ENCODE measurements around the gene SVOPL. TPM values are rescaled to one million over a fixed set of nuclear protein-coding genes. Genes with fewer than 3 reads are reported as not detected.

Gene SVOPL
- total RNA-seq, 1 experiment from 2014 or later, result 1.1 TPM

- peaks cover 0 to 3% of the 10 kb centered on the region in 2 experiments; a peak in 1 of 4 replicates for H3K4me1 Mint-ChIP-seq
- H3T11ph ChIP-seq (ENCODE audit: low read length), result no peak overlapping the region
- no peaks in the 10 kb centered on the region for H3K23me2 ChIP-seq (ENCODE audit: insufficient read length, low read depth, low read length, poor library complexity, severe bottlenecking)
- no peak overlapping the region for H2AK5ac ChIP-seq (ENCODE audit: insufficient read length, low read length)
- no peaks in the 10 kb centered on the region for H4K20me1 ChIP-seq (ENCODE audit: control insufficient read depth, insufficient read depth, insufficient read length)
- WGBS (ENCODE audit: extremely low coverage, insufficient read length, low lambda C conversion rate), result no CpG with 5 or more reads among the region's 4 CpGs
- no peak overlapping the region for H2BK5ac ChIP-seq (ENCODE audit: insufficient read length, low read length)
- H3K27me3 Mint-ChIP-seq (ENCODE audit: low read depth), result peaks cover 5% of the 10 kb centered on the region; the same call in 1 of the 2 replicates
- H4K91ac ChIP-seq (ENCODE audit: insufficient read length, low read depth, low read length), result no peak overlapping the region
- H4K5ac ChIP-seq (ENCODE audit: insufficient read length, low read depth, low read length), result no peak overlapping the region
- H3K36me3 Mint-ChIP-seq (ENCODE audit: insufficient read depth in 1 of 3, low read depth in 3 of 3), result peaks cover 96 to 99% (median 98%) of the 10 kb centered on the region in 3 experiments
- no peaks in the 10 kb centered on the region for H3K79me2 ChIP-seq (ENCODE audit: insufficient read depth, low read length)
- no peak overlapping the region for H3K27ac ChIP-seq (ENCODE audit: insufficient read length, low read depth, low read length)
- no peak overlapping the region for H2BK15ac ChIP-seq (ENCODE audit: low read depth, low read length)
- H2BK20ac ChIP-seq (ENCODE audit: low read depth, low read length, poor library complexity, severe bottlenecking), result no peak overlapping the region
- no peak overlapping the region for H4K8ac ChIP-seq (replicated peaks; ENCODE audit: insufficient read length, low read depth, low read length)
- H3K79me1 ChIP-seq (ENCODE audit: insufficient read depth, low read depth, low read length, poor library complexity, severe bottlenecking), result peaks cover 7% of the 10 kb centered on the region
- no peak overlapping the region for H3K9ac ChIP-seq (ENCODE audit: extremely low read depth, insufficient read length, low read length)
- DNase-seq, result no peak
- no peak overlapping the region for H3K4me3 Mint-ChIP-seq
- H3K4me1 ChIP-seq (ENCODE audit: insufficient read depth, low read length), result no peaks in the 10 kb centered on the region
- no peak for TF ChIP-seq CTCF (conservative IDR thresholded peaks at IDR 0.05)
- H3K9me3 Mint-ChIP-seq, result peaks cover 27 to 34% of the 10 kb centered on the region in 2 experiments
- H2BK120ac ChIP-seq (ENCODE audit: low read depth, low read length, poor library complexity, severe bottlenecking), result no peak overlapping the region
- H3K14ac ChIP-seq (ENCODE audit: insufficient read depth, low read length), result no peak overlapping the region
- H2AFZ ChIP-seq (ENCODE audit: low read length), result no peak overlapping the region
- peaks cover 34% of the 10 kb centered on the region for H3K9me3 ChIP-seq (ENCODE audit: control insufficient read depth, low read depth, low read length)
- no peak overlapping the region for H3K18ac ChIP-seq (ENCODE audit: insufficient read length, low read depth, low read length)
- H3K23ac ChIP-seq (ENCODE audit: insufficient read length, low read depth, low read length), result no peak overlapping the region
- no peak overlapping the region for H2BK12ac ChIP-seq (ENCODE audit: insufficient read length, low read depth, low read length)
- H3K4me2 ChIP-seq (ENCODE audit: insufficient read depth, insufficient read length, low read length), result no peak overlapping the region
- H3K4ac ChIP-seq (ENCODE audit: low read depth, low read length), result no peak overlapping the region
- no peak overlapping the region for H3K56ac ChIP-seq (ENCODE audit: insufficient read length, low read depth, low read length)
- H3K27me3 ChIP-seq (ENCODE audit: insufficient read depth, low read length), result no peaks in the 10 kb centered on the region
- H3K27ac Mint-ChIP-seq, result no peak overlapping the region
Observed at GRCh38 chr7:138555684-138556083, 145.5 kb downstream of the SVOPL start.
